ENCODE measurements around the gene ATP2B2.

The ATP2B2 gene

DNA sequence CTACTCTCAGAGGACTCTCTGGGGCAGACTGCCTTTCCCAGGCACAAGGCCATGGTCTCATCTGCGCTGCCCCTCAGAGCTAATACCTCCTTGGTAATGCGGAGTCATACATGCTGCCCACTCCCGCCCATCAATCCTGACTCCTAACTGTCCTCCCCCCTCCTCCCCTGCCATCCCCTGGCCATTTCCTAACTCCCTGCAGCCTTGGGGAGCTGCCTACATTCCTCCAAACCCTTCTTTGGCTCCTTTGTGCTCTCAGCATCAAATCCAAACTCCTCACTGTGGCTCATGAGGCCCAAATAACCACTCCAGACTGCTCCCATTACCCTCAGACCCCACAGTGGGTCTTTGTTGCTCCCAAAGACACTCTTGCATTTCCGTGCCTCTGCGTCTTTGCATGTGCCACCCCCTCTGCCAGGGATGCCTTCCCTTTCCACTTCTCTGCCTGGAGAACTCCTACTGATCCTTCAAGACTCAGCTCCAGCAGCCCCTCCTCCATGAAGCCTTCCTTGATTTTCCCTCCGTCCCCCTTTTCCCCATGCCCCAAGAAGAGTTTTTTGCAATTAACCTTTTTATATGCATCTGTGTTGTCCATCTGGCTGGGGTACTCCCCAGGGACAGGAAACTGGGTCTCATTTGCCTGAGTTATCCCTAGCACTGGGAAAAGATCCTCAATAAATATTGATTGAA is 5.5 kb upstream of the ATP2B2 start:
- no peak for DNase-seq (ENCODE audit: low read depth)

DNA sequence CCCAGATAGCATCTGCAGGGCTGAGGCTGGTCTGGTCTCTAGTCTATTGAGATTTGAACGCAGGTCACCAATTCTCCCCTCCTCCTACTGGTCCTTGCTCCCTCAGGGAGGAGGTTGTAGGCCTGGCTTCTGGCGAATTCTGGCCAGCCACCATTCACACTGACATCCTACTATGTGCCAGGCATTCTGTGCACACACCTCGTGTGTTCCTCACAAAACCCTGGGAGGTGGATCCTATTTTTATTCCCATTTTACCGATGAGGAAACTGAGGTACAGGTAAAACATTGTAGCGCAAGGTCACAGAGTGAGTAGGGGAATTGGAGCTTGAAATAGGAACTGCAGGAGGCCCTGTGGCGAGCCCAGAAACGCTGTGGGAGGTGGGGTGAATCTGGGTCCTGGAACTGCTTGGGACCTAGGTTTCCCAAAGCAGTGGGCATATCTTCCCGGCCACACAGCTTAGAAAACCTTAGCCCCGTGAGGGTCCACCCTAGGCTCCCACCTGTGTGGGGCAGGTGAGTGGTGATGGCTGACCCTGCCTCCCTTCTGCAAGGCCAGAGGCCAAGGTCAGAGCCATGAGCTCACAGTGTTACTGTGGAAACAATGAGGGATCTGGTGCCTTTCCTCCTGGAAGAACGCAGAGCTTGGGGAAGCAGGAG is 4.8 kb upstream of the ATP2B2 start:
- no peak for DNase-seq (ENCODE audit: low read depth)

DNA sequence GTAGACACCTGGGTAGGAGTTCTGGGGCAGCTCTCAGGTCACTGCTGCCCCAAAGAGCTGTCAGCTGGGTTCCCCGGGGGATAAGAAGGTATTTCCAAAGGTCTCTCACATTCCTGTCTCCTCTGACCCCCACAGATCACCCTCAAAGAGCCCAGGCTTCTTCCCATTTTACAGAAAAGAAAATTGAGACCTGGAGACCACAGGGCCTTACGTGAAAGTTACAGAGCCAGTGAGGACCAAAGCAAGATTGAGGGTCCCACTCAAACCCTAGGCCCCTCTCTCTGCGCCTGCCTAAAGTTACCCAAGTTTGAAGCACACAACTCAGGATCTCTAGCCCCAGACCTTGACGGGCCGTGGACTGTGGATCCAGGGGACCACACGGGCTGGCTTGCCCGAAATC is 3.9 kb upstream of the ATP2B2 start:
- DNase-seq (ENCODE audit: low read depth) = no peak

DNA sequence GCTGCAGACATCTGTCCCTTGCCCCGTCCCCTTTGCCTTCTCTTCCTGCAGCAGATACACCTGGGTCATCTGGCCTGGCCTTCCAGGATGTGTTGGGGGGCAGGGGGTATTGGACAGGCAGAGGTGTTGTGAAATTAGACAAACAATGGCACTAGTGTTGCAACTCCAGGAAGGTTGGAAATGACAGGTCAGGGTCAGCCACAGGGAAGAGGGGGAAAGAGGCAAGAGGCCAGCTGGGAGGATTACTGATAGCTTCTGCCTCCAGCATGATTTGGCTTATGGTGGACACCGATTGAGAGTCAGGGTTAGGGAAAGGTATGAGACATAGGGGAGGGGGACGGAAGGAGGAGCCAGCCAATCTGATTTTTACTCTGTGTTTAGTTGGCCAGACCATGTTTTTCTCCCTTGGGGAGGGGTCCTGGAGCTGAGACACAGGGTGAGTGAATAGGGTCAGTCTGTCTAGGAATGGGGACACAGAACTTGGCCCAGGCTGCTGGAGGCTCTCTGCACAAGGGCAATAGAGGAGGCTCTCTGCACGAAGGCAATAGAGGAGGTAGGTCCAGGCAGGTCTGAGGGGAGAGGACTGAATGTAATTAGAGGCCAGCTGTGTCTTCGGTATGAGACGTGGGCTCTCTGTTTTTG is 3.4 kb upstream of the ATP2B2 start:
- no peak for DNase-seq (ENCODE audit: low read depth)

DNA sequence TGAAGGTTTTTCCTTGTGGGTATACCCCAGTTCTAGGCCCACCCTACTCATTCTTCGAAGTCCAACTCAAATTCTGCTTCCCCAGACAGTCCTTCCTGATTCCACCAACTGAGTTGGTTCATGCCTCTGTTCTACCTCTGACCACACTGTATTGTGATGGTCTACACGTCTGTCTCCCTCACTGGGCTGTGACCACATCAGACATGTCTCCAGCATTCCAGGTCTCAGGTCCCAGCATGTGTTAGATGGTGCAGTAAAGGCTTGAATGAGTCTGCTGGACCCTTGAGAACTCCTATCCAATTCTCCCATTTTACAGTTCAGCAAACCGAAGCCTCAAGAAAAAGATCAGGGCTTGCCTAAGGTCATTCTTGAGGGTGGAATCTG is 2.8 kb upstream of the ATP2B2 start:
- no peak for DNase-seq (ENCODE audit: low read depth)

DNA sequence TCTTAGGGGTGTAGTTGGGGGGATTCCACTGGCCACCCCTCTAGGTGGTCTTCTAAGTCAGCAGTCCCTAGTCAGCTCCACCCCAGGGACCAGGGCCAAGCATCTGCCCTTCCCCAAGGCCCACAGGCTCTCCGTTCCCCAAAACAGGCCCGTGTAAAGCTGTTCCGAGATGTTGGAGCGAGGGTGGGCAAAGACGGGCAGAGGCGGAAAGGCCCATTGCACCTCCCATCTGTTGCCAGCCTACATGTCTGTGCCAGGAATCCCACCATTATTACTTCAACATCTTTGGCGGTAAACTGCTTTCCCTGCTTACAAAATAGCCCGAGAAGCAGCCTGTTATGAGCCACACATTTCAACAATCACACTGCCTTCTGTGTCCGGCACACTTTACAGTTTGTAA is 1.9 kb upstream of the ATP2B2 start:
- no peak for DNase-seq (ENCODE audit: low read depth)

DNA sequence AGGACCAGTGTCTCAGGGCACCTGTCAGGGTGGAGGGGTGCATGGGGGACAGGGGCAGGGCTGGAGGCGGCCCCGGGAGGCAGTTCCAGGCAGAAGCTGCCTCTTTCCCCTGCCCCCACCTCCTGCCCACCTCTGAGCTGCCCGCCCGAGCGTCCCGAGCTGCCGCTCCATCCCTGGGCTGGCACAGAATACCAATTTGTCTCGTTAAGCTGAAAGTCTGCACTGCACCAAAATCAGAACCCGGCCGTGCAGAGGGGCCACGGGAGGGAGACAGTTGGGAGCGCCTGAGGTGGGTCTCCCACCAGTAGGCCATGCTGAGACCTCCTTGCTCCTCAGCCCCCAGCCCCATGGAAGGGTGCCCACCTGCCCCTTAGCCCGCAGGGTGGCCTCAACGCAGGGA is 1.3 kb upstream of the ATP2B2 start:
- DNase-seq (ENCODE audit: low read depth) = no peak

DNA sequence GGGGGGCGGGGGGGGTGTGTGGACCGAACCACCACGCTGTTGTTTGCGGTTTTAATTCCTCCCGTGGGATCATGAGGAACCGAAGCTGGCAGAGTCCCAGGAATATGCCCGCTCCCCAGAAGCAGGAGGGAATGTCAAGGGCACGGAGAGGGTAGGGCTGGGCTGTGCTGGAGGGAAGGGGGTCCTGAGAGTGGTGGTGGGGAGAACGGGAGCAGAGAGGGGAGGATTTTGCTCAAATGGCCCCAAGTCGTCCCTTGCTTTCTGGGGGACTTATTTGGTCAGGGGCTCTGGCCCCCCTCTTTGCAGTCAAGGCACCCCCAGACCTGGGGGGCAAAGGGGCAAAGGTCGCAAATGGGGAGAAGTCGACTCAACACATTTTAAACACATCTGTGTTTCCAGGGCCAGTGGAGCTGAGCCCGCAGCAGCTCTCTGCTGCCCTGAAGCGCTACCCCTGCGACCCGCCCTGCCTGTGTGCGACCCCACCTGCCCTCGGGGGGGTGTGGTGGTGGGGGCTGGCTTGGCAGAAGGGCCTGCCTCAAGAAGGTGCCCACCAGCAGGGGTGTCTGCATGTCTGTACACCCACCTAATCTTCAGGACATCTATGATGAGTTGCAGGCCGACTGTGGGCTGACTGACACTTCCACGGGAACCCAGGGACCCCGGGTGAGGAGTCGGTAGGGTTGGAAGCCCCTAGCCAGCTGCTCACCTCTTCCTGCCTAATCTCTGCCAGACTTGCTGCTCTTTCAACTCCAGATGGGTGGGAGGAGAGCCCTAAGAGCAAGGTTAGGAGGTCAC is 602 bp upstream of the ATP2B2 start:
- no peak for DNase-seq (ENCODE audit: low read depth)

DNA sequence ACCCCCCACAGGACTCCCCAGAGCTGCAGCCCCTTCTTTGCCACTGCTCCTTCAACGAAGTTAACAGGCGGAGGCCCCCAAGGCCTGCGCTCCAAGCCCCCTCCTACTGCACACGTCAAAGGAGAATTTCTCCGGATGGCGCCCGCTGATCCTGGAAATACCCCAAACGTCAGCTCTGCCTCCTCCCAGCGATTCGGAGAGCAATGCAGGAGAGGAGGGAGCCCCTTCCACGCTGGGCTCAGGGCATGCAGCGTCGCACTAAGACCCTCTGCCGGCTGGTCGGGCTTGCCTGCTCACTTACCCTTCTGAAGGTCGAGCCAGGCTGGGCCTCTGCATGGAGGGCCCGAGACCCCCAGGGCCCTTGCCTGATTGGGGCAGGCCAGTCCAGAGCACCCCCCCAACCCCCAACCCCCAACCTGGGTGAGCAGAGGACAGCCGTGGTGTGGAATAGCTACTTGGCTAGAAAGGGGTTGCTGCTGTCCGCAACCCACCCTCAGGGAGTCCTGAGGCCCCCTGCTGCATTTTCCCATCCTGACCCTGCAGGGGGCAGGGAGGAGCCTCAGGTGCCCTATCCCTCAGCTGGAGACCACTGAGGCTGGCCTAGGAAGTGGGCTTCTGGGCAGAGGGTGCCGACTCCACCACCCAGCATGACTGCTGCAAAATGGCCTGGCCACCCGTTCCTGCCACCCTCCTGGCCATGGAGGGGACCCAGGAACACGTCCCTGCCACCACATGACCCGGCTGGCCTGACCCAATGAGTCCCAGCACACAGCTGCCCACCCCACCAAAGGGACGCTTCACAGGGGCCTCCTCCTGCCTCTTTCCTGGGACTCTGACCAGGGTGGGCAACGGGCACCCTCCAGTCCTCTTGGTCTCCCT is 976 bp downstream of the ATP2B2 start:
- DNase-seq (ENCODE audit: low read depth) = no peak

DNA sequence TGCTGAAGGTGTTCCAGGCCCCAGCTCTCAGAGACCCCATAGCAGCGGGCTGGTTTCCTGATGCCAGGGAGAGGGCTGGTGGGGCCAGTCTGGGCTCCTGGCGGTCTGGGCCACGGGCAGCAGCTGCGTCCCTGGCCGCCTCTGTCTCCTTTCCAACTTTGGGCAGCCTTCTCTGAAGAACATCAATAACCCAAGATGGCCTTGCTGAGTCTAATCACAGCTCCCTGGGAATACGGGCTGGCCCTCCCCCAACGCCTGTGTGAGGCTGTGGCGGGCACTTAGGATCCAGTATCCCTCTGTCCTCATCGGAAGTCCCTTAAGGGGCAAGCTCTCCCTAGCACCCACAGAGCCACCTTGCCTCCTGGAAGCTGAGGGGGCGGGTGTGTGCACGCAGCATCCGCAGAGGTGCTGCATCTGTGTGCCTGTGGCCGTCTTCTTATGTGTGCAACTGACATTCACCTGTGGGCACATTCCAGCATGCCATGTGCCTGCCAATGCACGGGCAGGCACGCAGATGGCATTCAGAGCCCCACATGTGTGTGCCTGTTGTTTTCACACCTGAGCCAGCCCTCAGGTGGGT is 2.1 kb downstream of the ATP2B2 start:
- no peak for DNase-seq (ENCODE audit: low read depth)

DNA sequence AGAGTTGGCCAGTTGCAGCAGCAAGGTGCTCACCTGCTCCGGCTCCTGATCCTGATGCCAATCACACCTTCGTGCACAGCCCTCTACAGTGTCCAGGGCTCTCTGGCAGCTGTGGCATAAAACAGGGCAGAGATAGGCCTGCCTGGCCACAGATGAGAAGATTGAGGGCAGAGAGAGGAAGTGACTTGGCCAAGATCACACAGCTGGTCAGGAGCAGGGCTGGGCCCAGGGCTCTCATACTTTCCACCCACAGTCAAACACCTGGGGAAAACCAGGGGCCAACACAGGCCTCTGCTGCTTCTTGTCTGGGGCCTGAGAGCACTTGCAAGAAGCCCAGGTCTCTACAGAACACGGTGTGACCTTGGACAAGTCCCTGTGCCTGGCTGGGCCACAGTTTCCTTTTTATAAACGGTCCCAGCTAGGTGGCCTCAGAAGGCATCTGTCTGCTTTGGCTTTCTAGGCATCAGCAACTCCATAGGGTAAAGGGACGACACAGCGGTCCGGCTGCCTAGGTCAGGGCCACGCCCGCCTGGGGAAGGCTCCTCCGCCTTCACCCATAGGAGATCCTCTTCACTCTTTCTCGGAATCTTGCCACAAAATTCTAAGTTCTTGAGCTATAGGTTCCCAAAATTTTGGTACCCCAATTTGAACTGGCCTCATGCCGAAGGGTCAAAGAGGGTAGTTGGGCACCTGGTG is 3.1 kb downstream of the ATP2B2 start:
- no peak for DNase-seq (ENCODE audit: low read depth)

DNA sequence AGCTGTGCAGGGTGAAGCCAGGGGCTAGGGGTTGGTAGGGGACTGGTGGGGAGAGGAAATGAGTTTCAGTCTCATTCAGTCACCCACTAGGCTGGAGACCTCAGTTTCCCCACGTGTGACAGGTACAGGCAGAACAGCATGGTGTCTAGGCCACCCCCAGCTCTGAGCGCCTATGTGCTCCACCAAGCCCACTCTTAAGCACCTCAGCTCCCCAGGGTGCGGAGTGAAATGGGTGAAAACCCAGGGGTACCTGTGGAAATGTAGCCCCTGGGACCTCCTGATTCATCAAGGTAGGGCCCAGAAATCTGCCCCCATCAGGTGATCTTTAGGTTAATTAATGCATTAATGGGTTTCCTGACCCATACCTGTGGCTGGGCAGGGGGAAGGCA is 3.7 kb downstream of the ATP2B2 start:
- DNase-seq (ENCODE audit: low read depth) = no peak

DNA sequence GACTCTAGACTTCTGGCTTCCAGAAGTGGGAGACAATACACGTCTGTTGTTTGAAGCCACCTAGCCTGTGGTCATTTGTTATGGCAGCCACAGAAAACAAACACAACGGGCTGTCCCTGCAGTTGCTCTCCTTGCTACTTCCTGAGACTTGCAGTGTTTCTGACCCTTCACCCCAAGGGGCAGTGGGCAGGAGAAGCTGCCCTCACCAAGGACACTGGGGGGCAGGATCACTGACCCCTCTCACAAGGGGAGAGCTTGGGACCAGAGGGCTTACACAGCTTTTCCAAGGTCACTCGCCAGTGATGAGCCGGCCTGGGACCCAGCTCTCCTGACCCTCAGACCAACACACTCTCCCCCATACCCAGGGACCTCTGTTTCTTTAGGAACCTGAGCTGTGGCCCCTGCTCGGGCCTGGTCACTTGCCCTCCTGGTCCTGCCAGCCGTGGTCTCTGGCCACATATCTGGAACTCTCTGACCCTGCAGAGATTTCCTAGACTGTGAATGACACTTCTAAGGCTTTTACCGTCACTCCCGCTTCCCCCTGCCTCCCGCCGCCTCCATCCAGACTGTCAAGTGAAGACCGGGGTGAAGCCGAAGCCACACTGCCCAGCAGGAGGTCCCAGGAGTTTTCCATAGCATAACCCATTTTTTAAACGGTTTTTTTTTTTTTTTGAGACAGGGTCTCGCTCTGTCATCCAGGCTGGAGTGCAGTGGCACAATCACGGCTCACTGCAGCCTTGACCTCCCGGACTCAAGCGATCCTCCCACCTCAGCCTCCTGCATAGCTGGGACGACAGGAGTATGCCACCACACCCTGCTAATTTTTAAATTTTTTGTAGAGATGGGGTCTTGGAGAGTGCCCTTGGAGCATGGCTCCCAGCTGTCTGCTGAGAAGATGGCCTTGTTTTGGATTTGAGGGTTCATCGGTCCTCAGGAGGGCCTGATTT is 4.4 kb downstream of the ATP2B2 start:
- no peak for DNase-seq (ENCODE audit: low read depth)

DNA sequence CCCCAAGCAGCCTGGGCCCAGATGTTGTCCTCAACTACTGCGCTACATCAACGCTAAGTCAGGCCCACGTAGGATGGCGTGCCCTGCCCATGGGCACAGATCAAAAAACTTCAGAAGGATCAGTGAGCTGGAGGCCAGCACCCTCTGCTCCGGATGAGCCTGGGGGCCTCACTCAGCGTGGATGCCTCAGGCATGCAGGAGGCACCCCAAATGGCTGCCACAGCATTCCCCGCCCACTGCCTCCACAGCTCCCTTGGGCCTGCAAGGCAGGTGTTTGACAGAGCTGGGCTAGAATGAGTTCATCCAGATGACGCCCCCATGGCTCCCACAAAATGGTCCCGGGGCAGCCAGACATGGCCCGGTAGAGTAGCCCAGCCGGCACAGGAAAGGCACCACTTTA is 7.1 kb downstream of the ATP2B2 start:
- no peak for DNase-seq (ENCODE audit: low read depth)

DNA sequence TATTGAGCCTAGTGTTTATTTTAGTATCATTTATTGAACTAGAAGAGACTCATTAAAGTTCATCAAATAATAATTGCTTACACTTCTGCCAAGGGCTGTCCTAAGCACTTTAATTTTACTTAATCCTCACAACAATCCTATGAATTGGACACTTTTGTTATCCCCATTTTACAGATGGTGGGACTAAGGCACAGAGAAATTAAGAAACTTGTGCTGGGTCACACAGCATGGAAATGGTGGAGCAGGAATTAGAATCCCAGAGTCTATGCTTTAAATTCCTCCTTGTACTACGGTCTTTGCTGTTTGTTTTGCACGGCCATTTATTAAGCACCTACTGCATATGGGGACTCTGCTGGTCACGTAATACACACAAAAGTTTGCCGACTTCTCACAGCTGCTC is 7.9 kb downstream of the ATP2B2 start:
- DNase-seq (ENCODE audit: low read depth) = no peak

DNA sequence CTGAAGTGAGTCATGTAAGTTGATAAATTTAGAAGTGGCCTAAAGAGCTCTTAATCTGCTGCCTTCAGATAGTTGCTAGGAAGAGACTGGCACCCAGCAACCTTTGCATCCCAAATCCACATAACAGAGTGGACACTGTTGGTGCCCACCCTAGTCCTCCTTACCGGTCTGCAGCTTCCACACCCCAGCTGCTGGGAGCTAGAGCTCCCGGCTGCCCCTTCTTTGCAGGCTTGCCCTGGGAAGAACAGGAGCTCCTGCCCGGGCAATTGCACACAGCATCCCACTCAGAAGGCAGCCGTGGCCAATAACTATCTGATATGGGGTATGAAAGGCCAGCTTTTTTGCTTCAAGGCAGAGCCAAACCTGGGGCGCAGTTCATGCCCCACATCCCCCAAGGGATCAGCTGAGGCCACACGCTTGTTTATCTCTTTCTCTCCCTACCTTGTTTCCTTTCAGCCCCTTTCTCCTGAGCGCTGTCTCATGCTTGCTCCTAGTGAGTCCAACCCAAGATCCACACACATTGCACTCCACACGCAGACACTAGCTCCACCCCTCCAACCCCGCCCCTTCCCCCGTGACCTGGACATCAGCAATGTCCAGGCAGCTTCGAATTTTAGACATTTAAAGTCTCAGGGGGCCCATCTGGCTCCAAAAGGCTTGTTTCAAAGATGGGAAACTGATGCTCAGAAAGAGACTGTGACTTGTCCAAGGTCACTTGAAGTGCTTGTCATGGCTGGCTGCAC is 9.1 kb downstream of the ATP2B2 start:
- DNase-seq (ENCODE audit: low read depth) = no peak

DNA sequence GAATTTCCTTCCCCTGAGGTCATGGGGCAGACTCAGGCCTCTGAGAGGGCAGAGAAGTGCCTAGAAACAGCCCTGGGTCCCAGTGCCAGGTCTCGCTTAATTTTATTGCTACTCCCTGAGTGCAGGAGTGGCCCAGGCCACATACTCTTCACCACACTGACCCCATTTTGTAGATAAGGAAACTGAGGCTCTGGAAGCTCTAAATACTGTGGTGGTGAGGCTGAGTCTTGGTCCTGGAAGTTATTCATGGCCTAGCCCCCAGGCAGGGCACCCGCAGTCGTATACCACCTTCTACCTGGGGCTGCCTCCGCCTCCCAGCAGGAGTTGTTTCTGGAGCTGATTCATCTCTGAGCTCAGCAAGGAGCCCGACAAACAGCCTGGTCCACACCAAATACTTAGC is 9.8 kb downstream of the ATP2B2 start:
- no peak for DNase-seq (ENCODE audit: low read depth)

DNA sequence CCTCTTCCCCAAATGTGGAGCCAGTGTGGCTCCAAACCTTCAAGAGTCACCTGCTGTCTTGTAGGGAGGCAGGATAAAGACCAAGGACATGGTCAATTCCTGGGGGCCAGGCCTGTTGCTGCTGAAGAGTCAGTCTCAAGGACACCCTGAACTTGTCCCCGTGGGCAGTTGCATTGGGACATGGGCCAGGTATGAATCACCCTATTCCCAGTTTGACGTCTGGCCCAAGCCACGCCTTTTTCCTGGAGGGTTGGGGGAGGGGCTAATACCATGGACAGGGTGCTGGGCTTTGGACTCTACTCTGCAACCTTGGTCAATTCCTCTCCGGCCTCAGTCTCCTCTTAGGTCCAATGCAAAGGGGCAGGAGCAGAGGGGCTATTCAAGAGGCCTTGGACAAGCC is 10.4 kb downstream of the ATP2B2 start:
- no peak for DNase-seq (ENCODE audit: low read depth)

DNA sequence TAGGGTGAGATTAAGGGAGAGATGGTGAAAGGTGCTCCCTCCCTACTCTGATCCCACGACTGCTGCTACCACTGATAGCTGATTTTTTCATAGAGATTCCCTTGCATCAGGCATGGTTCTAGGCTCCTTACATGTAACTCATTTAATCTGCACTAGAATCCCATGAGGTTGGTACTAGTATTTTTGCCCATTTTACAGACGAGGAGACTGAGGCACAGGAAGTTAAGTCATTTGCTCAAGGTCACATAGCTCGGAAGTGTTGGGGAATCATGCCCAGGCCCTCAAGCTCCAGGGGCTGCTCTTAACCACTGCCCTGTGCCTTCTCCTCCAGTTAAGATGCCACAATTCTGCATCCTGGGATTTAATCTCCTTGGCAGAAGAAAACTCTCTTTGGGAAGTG is 11.2 kb downstream of the ATP2B2 start:
- DNase-seq (ENCODE audit: low read depth) = no peak

Measured in fibroblast of gingiva (primary cell).